Bronchial epithelial cell (primary cell): ENCODE measurements around the gene ZFYVE1. TPM values are rescaled to one million over a fixed set of nuclear protein-coding genes. Genes with fewer than 3 reads are reported as not detected.

ENCODE experiments used
- DNase-seq: peaks from one replicate; pipeline ENCODE4 v3.0.0-alpha.2; 2010; ENCODE audit warnings: low read depth
- FAIRE-seq: peaks from 2 replicates; lab custom pipeline; 2011; peaks lifted over from hg19 to GRCh38; lab: Jason Lieb, UNC
- H3K27me3 ChIP-seq: 2 replicates; pipeline ENCODE4 v1.5.1; 2011; ENCODE audit warnings: low read length; ENCODE audit not compliant: control insufficient read depth, insufficient read depth
- H3K36me3 ChIP-seq: 2 replicates; pipeline ENCODE4 v1.5.1; 2011; ENCODE audit warnings: low read length; ENCODE audit not compliant: control insufficient read depth, insufficient read depth
- H3K4me3 ChIP-seq: 2 replicates; pipeline ENCODE4 v1.5.1; 2011; ENCODE audit warnings: mild to moderate bottlenecking, low read depth, low read length, control low read depth
- total RNA-seq: library from RNA; depleted of rRNA; stranded (reverse); fragments of >200 nt; gene quantifications from 2 replicates; pipeline ENCODE4 v1.2.1, GENCODE V29; 2014
- TF ChIP-seq, protein P1 (sequence below): IDR thresholded peaks from 2 replicates; pipeline ENCODE4 v1.5.1; 2011; ENCODE audit warnings: mild to moderate bottlenecking, moderate library complexity, low read length, control low read depth, inconsistent platforms; ENCODE audit not compliant: insufficient read depth, severe bottlenecking

The ZFYVE1 gene
- total RNA-seq, 1 donor from 2014 or later, result 11.3 TPM

DNA sequence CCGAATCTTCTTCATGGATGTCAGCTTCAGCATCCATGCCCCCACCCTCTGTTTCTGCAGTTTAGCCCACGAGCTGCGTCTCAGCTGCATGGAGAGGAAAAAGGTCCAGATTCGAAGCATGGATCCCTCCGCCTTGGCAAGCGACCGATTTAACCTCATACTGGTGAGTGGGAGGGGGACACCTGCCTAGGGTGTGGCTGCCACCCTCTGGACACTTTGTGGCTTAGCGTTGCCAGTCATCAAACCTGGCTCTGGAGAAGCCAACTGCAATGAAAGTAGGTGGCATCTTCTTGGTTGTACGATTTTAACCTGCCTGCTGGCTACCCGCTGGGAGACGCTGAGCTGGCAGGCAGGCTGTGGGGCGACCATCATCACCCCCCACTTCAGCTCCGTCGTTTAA lies 84.0 kb downstream of the ZFYVE1 start:
- no peak overlapping the region for H3K4me3 ChIP-seq
- DNase-seq, result no peak
- H3K36me3 ChIP-seq, result peaks cover 30% of the 10 kb centered on the region
- H3K27me3 ChIP-seq, result no peaks in the 10 kb centered on the region
- no peak for FAIRE-seq
- TF ChIP-seq, protein P1, sequence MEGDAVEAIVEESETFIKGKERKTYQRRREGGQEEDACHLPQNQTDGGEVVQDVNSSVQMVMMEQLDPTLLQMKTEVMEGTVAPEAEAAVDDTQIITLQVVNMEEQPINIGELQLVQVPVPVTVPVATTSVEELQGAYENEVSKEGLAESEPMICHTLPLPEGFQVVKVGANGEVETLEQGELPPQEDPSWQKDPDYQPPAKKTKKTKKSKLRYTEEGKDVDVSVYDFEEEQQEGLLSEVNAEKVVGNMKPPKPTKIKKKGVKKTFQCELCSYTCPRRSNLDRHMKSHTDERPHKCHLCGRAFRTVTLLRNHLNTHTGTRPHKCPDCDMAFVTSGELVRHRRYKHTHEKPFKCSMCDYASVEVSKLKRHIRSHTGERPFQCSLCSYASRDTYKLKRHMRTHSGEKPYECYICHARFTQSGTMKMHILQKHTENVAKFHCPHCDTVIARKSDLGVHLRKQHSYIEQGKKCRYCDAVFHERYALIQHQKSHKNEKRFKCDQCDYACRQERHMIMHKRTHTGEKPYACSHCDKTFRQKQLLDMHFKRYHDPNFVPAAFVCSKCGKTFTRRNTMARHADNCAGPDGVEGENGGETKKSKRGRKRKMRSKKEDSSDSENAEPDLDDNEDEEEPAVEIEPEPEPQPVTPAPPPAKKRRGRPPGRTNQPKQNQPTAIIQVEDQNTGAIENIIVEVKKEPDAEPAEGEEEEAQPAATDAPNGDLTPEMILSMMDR, result no peak

DNA sequence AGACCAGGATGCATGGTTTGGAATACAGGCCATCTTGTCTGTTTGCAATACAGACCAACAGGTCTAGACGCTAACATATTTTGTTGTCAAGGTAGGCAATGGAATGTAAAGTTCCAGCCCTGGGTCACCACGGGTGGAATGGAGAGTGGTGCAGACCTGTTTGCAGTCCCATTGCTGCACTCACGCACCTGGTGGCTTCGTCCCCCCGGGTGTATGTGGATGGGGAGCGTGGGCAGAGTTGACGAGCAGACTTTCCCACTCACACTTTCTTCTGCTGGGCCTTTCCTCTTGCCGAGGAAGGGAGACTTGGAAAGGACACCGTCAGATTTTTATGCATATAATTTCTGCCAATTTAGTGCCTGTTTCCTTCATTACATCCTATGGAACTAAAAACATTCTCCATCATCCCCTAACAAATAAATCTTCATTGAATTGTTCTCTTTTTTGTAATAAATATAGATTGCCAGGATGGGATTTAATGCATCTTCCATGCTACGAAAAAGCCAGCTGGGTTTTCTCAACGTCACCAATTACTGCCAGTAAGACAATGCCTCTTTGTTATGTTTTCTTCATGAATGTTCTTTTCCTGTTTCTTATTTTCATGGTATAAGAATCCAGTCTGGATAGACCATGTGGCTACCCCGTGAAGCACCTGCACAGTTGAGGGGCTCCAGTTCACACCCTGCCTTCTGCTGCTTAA lies 85.5 kb downstream of the ZFYVE1 start:
- H3K36me3 ChIP-seq, result peaks cover 26% of the 10 kb centered on the region
- H3K27me3 ChIP-seq, result no peaks in the 10 kb centered on the region
- no peak overlapping the region for H3K4me3 ChIP-seq
- TF ChIP-seq, protein P1, result no peak
- DNase-seq, result no peak
- FAIRE-seq, result no peak

DNA sequence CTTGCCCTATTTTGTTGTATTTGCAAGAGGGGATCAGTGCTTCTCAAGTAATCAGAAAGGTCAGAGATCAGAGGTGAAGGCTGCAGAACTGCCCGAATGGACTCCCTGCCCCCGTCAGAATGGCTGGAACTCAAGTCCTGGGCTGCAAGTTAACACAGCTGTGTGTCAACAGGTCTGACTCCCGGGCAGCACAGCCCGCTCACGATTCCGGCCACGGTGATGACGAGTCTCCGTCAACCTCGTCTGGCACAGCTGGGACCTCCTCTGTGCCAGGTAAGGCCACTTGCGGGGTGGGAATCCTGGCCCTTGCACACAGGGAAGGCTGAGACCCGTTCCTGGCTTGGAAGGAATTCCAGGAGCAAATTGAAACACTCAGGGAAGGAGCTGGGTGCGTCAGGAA lies 87.3 kb downstream of the ZFYVE1 start:
- Histone ChIP-seq H3K36me3 (peaks cover 25% of the 10 kb centered on the region), H3K27me3 (no peaks in the 10 kb centered on the region), H3K4me3 (no peak overlapping the region)
- FAIRE-seq (no peak), DNase-seq (no peak)
- TF ChIP-seq, protein P1, result no peak

DNA sequence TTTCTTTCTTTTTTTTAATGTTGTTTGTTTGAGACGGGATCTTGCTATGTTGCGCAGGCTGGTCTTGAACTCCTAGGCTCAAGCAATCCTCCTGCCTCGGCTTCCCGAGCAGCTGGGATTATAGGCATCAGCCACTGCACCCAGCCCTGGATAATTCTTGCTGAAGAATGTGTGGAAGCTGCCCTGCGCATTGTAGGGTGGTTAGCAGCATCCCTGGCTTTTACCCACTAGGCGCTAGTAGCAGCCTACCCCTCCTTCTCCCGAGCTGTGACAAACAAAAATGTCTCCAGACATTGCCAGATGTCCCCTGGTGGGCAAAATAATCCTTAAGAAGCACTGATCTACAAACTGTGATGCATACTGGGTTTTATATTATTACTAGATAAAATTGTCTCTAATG lies 94.0 kb downstream of the ZFYVE1 start:
- Histone ChIP-seq H3K27me3 (no peaks in the 10 kb centered on the region), H3K4me3 (no peak overlapping the region), H3K36me3 (peaks cover 1% of the 10 kb centered on the region)
- FAIRE-seq (no peak), DNase-seq (no peak)
- TF ChIP-seq, protein P1, result no peak

DNA sequence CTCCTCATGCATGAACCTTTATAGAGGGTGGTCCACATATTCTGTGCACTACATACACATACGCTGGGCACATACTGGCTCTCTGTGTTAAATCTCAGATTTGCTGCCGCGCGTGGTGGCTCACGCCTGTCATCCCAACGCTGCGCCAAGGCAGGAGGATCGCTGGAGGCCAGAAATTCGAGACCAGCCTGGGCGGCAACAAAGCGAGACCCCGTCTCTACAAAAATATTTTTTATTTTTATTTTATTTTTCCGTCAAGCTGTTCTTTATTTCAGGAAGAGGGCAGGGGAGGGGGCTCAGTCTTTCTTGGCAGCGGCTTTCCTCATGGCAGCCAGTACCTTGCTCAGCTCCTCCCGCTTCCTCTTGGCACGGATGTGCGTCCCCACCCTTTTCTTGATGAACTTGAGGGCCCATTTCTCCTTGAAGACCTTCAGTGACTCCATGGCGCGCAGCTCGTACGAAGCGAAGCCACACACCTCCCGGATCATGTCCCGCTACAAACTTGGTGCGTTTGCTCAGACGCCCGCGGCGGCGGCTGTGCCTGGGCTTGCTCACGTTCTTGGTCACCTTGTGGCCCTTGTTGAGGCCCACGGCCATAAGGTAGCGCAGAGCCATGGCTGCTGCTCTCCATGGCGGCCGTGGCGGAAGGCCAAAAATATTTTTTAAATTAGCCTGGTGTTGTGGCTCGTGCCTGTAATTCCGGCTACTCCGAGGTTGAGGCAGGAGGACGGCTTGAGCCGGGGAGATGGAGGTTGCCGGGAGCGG lies 97.4 kb downstream of the ZFYVE1 start:
- H3K36me3 ChIP-seq, result no peaks in the 10 kb centered on the region
- no peak for FAIRE-seq
- DNase-seq, result no peak
- no peak overlapping the region for H3K4me3 ChIP-seq
- TF ChIP-seq, protein P1, result no peak
- no peaks in the 10 kb centered on the region for H3K27me3 ChIP-seq
